NCI-H748 treated with DMSO at 0.1 percent for 48 hours (cell line): ENCODE data around the gene NAE1.

Experiments
- DNase-seq: peaks from one replicate; lab custom pipeline; 2025; lab: John Stamatoyannopoulos, UW

NAE1 gene

GRCh38 chr16:66849549-66849948 is 18.8 kb upstream of the NAE1 start:
- DNase-seq: no peak

- no peak for DNase-seq
Measured at GRCh38 chr16:66849021-66849420, 18.2 kb upstream of the NAE1 start.

- DNase-seq: no peak
Measured at GRCh38 chr16:66848172-66848571, 17.4 kb upstream of the NAE1 start.

- DNase-seq: no peak
Measured at GRCh38 chr16:66847533-66848067, 16.8 kb upstream of the NAE1 start.

- no peak for DNase-seq
Measured at GRCh38 chr16:66846831-66847230, 16.1 kb upstream of the NAE1 start.

GRCh38 chr16:66846266-66846665 is 15.5 kb upstream of the NAE1 start:
- no peak for DNase-seq

GRCh38 chr16:66845791-66846221 is 15.0 kb upstream of the NAE1 start:
- no peak for DNase-seq

GRCh38 chr16:66845080-66845410 is 14.3 kb upstream of the NAE1 start:
- no peak for DNase-seq

GRCh38 chr16:66844342-66845079 is 13.7 kb upstream of the NAE1 start, which contains the start of gene CA7:
Gene CA7 (plus strand): TSS chr16:66844414. CDS start chr16:66844488, 74 bp downstream.
- DNase-seq: no peak

GRCh38 chr16:66844009-66844341 is 13.2 kb upstream of the NAE1 start:
- no peak for DNase-seq

GRCh38 chr16:66843191-66843590 is 12.4 kb upstream of the NAE1 start:
- no peak for DNase-seq

GRCh38 chr16:66842765-66843164 is 12.0 kb upstream of the NAE1 start:
- no peak for DNase-seq

GRCh38 chr16:66841366-66841765 is 10.6 kb upstream of the NAE1 start:
- DNase-seq: no peak

GRCh38 chr16:66840883-66841282 is 10.1 kb upstream of the NAE1 start:
- DNase-seq: no peak

GRCh38 chr16:66834746-66835145 is 4.0 kb upstream of the NAE1 start:
- no peak for DNase-seq

GRCh38 chr16:66832661-66833305 is 2.0 kb upstream of the NAE1 start:
- DNase-seq: no peak

GRCh38 chr16:66832190-66832589 is 1.4 kb upstream of the NAE1 start:
- DNase-seq: no peak

GRCh38 chr16:66824006-66824405 is 6.8 kb downstream of the NAE1 start:
- no peak for DNase-seq

- DNase-seq: no peak
Measured at GRCh38 chr16:66814734-66815133, 16.0 kb downstream of the NAE1 start.

GRCh38 chr16:66811043-66811442 is 19.7 kb downstream of the NAE1 start:
- no peak for DNase-seq

GRCh38 chr16:66810391-66810790 is 20.4 kb downstream of the NAE1 start:
- DNase-seq: no peak

- no peak for DNase-seq
Measured at GRCh38 chr16:66809765-66810164, 21.0 kb downstream of the NAE1 start.

- no peak for DNase-seq
Measured at GRCh38 chr16:66802159-66802558, 28.6 kb downstream of the NAE1 start.
